Mucosa of stomach (tissue), 1 donor: ENCODE data around the gene UNC13B.

Source experiments
- H3K27me3 ChIP-seq: one replicate; pipeline ENCODE4 v1.7.0; 2013; ENCODE audit warnings: mild to moderate bottlenecking, low read length; ENCODE audit not compliant: control insufficient read depth, insufficient read depth
- H3K36me3 ChIP-seq: one replicate; pipeline ENCODE4 v1.7.0; 2013; ENCODE audit warnings: low read length; ENCODE audit not compliant: control insufficient read depth, insufficient read depth
- H3K4me1 ChIP-seq: one replicate; pipeline ENCODE4 v1.7.0; 2013; ENCODE audit warnings: mild to moderate bottlenecking, low read length; ENCODE audit not compliant: control insufficient read depth, insufficient read depth
- H3K4me3 ChIP-seq: one replicate; pipeline ENCODE4 v1.7.0; 2013; ENCODE audit warnings: low read length
- H3K9ac ChIP-seq: one replicate; pipeline ENCODE4 v1.7.0; 2013; ENCODE audit warnings: mild to moderate bottlenecking, low read length, moderate library complexity
- H3K9me3 ChIP-seq: one replicate; pipeline ENCODE4 v1.7.0; 2013; ENCODE audit warnings: mild to moderate bottlenecking, low read length, moderate library complexity; ENCODE audit not compliant: control insufficient read depth
- donor health status: Pancreatic carcinoma.

The UNC13B gene

DNA sequence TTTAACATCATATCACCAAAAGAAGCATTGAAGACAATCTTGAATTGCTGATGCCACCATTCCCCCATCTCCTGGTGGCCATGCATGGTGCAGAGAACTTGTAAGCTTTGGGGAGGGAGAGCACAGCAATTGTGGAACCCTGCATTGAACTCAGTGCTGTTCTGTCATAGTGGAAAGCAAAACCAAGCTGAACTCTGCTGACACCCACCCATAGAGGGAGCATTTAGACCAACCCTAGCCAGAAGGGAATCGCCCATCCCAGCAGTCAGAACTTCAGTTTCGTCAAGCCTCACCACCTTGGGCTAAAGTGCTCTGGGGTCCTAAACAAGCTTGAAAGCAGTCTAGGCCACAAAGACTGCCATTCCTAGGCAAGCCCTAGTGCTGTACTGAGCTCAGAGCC, 290.7 kb downstream of the UNC13B start:
- H3K9me3 ChIP-seq = no peaks in the 10 kb centered on the region
- H3K36me3 ChIP-seq = no peaks in the 10 kb centered on the region
- H3K4me3 ChIP-seq = no peak overlapping the region
- no peaks in the 10 kb centered on the region for H3K4me1 ChIP-seq
- no peak overlapping the region for H3K9ac ChIP-seq
- no peaks in the 10 kb centered on the region for H3K27me3 ChIP-seq

DNA sequence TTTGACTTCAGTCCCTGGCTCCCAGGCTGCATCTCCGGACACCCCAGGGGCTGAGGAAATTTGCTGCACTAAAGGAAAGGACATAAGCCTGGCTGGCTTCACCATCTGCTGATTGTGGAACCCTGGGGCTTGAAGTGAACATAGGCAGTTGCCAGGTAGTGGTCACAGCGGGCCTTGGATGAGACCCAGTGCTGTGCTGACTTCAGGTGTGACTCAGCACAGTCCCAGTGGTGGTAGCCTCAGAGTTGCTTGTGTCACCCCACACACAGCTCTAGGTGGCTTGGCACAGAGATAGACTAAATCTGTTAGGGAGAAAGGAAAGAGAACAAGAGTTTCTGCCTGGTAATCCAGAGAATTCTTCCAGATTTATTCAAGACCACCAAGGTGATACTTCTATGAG, 292.0 kb downstream of the UNC13B start:
- no peaks in the 10 kb centered on the region for H3K9me3 ChIP-seq

More for the DNA sequence above, 292.0 kb downstream of the UNC13B start:
- H3K4me1 ChIP-seq = no peaks in the 10 kb centered on the region
- no peaks in the 10 kb centered on the region for H3K36me3 ChIP-seq
- H3K4me3 ChIP-seq = no peak overlapping the region
- H3K27me3 ChIP-seq = no peaks in the 10 kb centered on the region
- H3K9ac ChIP-seq = no peak overlapping the region
